Activated gamma-delta T cell treated with Interleukin-2 at 50 U/mL for 16 hours (primary cell): ENCODE measurements around the gene TOLLIP.
"Not testable (repeated sequence)": the region's sequence is repeated elsewhere in the genome, so short reads cannot be mapped to it uniquely, and the experiment has no call there.

ENCODE experiments used
- DNase-seq: peaks from one replicate; pipeline ENCODE4 v3.0.0-alpha.2; 2020

The TOLLIP gene

DNA sequence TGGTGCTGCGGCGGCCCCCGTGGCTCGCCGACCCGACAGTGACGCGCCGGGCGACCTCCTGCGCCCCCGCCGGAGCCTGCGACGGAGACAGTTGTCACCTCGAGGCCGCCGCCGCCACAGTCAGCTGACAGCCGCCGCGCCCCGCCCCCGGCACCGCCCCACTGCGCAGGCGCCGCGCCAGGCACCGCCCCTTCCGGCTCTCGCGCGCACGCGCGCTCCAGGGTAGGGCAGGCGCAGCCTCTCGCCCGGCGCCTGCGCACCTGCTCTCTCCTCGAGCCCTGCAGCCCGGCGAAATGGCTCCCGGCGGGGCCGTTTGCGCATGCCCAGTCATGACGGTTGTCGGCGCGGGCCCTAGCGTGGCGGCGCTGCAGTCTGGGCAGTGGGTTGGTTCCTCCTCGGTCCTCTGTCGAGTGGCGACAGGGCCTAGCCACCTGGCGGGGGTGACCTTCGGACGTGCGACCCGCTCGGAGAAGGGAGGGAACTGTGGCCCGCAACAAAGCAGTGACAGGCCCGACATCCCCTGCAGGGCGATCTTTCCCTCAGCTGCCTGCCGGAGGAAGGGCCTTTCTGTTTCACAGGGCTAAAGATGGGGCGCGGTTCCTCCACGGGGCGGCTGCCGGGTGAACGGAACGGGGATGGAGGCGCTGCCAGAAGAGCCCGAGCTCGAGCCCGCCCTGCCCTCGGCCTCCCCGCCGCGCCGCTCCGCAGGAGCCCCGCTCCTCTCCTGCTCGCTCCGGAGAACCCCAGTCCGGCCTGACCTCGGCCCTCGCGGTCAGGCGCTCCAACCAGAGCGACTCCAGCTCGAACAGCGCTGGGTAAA lies at the start of gene TOLLIP:
Gene TOLLIP (minus strand): TSS at position 135 of the 820 bp plus-strand sequence. CDS start 134 bp downstream, at position 1.
- peak; percentile 97 for DNase-seq

DNA sequence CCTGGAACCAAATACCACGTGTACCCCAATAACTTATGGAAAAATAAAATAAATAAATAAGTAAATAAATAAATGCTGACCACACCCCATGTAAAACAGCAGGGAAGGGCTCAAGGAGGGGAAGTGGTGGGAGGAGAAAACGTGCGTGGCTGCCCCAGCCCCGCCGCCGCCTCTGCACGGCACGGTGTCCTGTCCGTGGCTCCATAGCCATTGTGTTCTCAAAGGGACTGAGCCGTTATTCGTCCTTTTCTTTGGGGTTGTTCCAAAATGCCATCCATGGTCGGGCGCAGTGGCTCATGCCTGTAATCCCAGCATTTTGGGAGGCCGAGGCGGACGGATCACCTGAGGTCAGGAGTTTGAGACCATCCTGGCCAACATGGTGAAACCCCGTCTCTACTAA lies 49.5 kb upstream of the TOLLIP start:
- not testable (repeated sequence) for DNase-seq

DNA sequence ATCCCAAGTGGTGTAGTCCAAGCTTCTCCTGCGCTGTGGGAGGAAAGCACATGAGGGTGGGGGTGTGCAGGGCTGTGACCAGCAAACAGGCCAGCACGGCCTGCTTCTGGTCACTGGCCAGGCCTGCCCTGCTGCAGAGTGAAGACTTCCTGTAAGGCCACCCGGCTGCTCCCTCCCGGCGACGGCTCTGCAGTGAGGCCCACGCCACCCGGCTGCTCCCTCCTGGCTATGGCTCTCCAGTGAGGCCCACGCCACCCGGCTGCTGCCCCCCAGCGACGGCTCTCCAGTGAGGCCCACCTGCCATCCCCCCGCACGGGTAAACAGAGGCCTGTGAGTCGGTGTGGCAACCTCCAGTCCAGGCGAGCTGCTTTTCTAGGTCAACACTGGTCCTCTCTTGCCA lies 48.9 kb upstream of the TOLLIP start:
- no peak for DNase-seq

DNA sequence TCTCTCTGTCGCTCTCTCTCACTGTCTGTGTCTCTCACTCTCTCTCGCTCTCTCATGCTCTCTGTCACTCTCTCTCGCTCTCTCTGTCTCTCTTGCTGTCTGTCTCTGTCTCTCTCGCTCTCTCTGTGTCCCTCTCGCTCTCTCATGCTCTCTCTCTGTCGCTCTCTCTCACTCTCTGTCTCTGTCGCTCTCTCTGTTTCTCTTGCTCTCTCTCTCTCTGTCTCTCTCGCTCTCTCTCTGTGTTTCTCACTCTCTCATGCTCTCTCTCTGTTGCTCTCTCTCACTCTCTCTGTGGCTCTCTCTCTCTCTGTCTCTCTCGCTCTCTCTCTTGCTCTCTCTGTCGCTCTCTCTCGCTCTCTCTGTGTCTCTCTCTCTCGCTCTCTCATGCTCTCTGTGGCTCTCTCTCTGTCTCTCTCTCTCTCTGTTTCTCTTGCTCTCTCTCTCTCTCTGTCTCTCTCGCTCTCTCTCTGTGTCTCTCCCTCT lies 47.1 kb upstream of the TOLLIP start:
- DNase-seq, result no peak

DNA sequence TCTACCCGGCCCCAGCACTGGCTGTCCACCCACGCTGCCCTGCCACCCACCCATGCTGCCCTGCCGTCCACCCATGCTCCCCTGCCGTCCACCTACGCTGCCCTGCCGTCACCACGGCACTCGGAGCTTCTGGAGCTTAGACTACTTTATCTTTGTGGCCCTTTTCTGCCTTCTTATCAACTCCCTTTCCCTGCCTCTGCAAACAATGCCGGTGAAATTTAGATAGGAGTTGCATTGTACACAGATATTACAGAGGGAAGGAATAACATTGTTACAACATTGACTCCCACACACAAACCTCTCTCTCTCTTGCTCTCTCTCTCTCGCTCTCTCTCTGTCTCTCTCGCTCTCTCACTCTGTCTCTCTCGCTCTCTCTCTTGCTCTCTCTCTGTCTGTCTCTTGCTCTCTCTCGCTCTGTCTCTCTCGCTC lies 46.6 kb upstream of the TOLLIP start:
- no peak for DNase-seq

DNA sequence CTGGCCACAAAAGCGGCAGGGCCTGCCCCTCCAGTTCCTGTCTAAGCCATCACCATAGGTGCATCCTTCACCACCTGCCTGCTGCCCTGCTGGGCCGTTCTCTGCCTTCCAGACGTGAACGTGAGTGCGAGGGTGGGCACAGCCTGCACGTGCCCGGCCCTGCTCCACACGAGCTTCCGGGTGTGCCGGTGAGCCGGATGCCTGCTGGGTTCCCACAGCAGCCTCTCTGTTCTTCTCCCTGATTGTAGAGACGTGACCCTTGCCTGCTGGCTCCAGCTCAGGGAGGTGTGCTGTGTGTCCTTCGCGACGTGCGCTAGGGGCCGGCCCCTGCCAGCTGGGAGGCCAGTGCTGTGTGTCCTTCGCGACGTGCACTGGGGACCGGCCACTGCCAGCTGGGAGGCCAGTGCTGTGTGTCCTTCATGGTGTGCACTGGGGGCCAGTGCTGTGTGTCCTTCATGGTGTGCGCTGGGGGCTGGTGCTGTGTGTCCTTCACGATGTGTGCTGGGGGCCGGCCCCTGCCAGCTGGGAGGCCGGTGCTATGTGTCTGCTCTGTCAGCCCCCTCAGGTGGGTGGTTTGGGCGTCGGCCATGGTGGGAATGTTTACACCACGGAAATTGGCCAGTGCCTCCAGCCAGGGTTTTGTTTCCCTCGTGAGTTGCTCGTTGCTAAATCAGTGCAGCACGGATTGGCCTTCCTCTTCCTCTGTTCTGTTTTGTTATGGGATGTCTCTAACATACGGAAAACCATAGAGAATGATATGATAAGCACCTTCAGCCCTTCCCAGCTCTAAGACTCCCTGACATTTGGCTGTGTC lies 44.9 kb upstream of the TOLLIP start:
- no peak for DNase-seq

DNA sequence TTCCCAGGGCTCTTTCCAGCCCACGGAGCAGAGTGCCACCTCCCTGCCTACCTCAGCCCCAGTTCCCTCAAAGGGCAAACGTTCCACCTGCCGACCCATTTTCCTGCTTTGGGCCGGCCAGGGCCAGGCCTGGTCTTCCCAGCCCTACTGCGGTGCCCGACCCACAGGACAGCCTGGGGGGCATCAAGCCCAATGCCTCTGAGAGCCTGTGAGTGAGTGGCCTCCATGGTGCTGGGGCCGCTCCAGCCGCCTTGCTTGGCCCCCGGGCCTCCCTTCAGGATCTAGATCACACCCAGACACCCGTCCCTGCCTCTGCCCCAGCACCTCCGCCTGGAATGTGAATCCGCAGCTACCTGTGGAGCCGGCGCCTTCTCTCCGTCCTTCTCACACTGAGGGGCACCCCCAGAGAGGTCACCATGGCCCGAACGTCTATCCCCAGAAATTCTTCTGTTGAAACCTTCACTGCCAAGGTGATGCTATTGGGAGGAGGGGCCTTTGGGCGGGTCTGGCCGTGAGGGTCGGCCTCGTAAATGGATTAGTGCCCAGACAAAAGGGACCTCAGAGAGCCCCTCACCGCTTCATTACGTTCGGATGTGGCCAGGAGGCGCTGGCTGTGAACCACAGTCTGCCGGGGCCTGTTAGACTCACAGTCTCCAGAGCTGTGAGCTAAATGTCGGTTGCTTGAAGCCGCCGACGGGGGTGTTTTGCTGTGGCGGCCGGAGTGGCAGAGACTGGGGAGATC lies 44.1 kb upstream of the TOLLIP start:
- no peak for DNase-seq

DNA sequence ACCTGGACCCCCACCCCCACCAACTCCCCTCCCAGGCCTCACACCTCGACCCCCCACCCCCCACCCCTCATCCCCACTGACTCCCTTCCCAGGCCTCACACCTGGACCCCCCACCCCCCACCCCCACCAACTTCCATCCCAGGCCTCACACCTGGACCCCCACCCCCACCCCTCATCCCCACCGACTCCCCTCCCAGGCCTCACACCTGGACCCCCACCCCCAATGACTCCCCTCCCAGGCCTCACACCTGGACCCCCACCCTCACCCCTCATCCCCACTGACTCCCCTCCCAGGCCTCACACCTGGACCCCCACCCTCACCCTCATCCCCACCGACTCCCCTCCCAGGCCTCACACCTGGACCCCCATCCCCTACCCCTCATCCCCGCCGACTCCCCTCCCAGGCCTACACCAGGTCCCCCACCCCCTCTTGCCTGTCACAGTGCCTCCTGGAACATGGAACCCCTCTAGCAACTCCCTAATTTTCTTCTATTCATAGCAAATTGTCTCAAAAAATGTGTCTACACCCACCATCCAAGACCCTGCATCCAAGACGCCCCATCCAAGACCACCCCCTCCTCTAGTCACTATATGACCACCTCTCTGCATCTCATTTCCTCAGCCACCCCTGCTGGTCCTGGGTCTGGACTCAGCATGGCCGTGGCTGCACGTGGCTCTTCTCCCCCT lies 43.4 kb upstream of the TOLLIP start:
- no peak for DNase-seq

DNA sequence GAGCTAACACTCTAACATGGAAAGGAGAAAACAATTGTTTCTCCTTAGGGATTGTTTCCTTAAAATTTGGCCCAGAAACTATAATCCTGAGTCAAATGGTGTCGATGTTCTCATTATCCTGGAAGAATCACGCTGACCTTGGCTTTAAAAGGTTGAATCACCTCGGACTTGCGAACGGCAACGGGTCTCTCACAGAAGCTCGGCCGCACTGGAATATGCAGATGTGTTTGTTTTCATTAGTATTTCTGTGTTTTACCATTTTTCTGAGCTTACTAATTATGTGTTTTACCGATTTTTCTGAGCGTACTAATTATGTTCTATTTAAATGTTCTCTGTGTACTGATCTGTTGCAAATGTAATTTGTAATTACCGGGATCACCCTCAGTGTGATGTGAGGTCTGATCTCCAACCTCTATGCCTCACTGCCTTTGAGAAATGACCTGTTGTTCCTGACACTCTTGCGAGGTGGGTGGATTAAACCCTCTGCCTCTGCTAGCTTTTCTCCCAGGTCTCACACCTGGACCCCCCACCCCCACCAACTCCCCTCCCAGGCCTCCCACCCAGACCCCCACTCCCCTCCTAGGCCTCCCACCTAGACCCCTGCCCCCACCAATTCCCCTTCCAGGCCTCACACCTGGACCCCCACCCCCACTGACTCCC lies 42.0 kb upstream of the TOLLIP start:
- no peak for DNase-seq

DNA sequence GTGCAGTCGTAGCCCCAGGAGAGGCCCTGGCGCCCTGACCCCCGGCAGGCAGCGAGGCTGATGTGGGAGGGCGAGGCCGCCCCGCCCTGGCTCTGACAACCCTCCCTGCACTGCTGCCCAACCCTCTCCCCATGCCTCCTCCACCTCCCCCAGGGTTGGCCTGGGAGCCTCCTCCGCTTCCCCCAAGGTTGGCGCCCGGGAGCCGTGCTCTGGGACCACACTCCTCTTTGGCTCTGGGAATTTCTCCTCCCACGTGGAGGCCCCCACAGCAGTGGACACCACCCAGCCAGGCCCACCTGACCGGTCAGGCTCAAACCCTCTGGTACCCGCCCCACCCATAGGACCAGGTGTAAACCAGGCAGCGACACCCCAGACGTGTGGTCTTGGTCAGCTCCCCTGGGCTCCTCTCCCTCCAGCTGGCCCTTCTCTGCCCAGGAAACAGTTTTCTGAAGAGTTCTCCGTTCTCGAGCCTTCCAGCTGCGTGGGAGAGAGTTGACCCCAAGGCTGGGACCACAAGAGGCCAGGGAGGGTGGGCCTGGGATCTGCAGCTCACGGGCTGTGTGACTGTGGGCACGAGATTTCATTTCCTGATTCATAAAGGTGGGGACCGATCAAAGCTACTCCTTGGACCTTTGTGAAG lies 40.8 kb upstream of the TOLLIP start:
- DNase-seq, result no peak

DNA sequence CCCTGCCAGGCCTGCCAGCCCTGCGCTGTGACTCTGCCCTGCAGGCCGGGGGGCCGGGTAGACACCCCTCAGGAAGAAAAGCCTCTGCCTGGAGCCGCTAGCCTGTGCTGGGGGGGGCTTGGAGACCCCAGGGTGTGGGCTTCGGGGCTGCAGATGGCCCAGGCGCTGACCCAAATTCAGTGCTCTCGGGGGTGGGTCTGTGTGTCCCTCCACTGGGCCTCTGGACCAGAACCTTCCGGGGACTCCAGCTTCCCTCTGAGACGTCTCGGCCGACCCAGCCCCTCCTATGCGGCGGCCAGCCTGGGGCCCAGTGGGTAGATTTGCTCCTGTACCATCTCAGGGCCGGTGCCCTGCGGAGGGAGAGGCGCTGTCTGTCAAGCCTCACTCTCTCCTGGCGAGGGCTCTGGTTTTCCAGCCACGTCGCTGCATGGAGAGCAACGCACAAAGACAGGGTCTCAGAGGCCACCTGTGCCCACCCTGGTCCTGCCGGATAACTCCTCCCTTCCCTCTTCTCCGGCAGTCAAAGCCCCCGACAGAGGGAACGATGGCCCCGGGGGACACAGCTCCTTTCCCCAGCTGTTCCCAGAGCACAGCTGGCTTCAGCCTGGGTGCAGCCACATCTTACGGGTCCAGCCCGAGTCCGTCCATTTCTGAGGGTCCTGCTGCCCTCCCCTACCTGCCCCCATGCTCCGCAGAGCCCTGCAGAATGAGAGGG lies 40.1 kb upstream of the TOLLIP start:
- DNase-seq, result no peak

DNA sequence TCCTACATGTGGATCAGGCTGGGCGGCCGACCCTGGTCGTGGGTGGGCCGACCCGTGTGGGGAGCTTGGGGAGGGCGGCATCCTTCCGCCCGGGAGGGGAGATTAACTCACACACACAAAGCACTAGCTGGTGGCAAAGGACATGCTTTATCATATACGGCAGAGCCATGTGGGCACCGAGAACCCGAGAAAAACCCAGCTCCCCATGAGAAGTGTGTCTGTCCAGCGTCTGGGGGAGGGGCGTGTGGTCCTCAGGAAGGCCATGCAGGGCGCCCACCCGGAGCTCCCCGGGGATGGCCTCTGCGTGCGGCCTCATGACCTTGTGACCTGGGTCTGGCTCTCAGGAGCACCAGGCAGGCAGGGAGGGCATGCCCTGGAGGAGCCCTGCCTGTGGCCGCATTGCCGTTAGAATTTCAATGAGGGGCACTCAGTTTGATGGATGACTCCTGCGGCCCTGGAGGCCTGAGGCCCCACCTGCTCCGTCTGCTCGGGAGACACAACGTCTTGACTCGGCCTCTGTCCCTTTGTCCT lies 39.4 kb upstream of the TOLLIP start:
- DNase-seq, result no peak

DNA sequence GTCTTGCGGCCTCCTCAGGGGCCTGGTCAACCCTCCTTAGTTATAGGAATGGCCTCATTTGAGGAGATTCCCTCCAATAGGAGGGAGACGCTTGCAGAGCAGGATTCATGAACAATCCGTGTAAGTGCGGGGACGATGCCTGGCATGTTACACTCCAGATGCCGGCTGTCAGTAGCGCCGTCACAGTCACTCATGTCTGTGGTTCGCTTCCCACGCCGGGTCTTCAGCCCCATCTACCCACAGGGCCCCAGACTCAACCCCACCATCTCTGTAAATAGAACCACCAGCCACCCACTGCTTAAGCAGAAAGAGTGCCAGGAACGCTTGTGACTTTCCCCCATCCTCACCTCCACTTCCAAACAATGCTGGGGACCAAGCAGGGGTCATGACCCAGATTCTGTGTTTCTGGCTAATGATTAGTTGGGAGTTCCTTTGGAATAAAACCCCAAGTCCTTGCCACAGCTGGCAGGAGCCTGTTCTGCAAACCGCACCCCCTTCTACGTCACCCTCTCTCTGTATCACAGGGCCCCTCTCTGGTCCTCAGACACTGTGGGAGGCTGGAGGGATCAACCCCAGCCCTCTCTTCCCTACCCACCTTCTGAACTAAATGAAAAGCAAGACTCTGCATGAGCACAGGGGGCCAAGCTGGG lies 38.8 kb upstream of the TOLLIP start:
- no peak for DNase-seq

DNA sequence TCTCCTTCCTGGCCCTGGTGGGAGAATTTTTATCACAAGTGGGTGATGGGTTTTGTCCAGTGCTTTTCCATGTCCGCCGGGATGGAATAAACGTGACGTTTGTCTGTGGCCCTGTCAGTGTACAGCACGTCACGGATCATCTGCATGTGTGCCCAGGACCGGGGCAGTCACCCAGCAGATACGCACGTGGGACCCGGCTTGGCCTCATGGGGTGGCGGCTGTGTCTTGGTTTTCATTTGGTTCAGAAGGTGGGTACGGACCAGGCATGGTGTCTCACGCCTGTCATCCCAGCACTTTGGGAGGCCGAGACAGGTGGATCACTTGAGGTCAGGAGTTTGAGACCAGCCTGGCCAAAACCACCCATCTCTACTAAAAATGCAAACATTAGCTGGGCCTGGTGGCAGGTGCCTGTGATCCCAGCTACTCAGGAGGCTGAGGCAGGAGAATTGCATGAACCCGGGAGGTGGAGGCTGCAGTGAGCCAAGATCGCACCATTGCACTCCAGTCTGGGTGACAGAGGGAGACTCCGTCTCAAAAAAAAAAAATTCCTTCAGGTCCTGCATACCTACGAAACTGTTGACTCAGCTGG lies 38.1 kb upstream of the TOLLIP start:
- not testable (repeated sequence) for DNase-seq

DNA sequence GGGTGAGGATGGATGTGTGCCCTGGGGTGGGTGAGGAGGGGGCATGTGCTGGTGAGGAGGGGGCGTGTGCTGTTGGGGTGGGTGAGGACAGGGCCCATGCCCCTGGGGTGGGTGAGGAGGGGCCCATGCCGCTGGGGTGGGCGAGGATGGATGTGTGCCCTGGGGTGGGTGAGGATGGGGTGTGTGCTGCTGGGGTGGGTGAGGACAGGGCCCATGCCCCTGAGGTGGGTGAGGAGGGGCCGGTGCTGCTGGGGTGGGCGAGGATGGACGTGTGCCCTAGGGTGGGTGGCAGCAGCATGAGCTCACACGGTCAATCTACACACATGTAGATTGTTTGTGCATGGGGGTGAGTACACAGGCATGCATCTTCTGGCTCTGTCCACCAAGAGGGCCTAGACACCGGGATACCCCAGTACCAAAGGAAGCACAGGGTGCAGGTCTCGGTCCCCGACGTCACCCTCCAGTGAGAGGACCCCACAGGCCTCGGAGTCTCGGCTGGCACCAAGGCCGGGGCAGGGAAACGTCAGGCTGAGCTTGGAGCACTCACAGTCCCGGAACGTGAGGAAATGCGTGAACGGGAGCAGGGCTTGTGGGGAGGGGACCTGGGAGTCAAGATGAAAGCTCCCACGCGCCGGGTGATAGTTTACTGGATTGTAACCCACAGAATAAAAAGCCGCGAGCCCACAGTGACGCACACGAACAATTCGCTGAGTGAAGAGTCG lies 37.4 kb upstream of the TOLLIP start:
- DNase-seq, result no peak

DNA sequence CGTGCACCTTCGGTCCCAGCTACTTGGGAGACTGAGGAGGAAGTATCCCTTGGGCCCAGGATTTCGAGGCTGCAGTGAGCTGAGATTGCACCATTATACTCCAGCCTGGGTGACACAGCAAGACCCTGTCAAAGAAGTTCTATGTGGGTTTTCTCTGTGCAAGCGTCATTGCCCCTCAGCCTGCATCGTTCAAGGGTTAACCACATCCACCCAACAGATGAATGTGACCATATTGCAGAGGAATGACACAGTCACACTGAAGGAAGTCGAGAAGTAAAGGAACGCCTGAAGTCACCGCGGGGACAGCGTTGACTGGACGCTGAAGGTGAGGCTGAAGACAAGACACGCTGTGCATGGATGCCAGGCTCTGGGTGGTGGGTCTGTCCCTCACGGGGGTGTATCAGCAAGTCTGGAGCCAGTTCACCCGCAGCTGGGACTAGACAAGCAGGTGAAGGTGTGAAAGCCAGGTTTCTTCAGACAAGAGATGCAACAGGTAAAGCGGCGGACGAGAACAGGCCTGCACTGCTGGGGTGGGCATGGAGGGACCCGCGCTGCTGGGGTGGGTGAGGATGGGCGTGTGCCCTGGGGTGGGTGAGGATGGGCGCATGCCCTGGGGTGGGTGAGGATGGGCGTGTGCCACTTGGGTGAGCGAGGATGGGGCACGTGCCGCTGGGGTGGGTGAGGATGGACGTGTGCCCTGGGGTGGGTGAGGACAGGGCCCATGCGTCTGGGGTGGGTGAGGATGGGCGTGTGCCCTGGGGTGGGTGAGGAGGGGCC lies 36.5 kb upstream of the TOLLIP start:
- no peak for DNase-seq

DNA sequence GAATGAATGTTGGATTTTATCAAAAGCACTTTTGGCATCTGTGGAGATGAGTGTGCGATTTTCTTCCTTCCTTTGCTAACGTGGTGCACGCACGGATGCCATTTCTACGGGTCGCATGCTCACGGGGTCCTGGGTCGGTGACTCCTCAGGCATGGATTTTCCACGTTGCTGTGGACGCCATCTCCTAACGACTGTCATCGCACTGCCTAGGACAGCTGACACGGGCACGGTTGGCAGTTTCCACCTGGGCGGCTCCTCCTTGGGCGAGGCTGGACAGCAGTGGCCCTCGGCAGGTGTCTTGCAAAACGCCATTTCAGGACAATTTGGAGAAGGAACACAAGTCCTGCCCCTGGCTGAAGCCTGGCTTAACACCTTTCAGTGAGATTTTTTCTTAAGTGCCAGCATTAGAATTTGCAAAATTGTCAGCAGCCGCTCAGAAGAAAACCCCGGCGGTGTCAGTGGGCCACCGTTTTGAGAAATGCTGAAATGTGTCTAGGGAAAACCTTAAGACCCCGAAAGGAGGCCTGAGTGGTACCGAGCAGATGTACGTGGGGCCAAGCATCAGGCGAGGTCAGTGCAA lies 34.7 kb upstream of the TOLLIP start:
- no peak for DNase-seq
